Peyer's patch (tissue), 4 donors: ENCODE measurements around the gene ANKRD50.

ENCODE experiments used
- CTCF ChIP-seq, 6 experiments: fragments of 450-650 bp in 4 of 6; fragments of 200-600 bp in 2 of 6; sonication (generic) in 1 of 6; IDR thresholded peaks; one replicate each; pipeline ENCODE4 v1.5.1; 2017 to 2019; ENCODE audit warnings: antibody characterized with exemption in 6 of 6, mild to moderate bottlenecking in 3 of 6, moderate library complexity in 1 of 6
- POLR2A ChIP-seq, 2 donors: fragments of 450-650 bp; IDR thresholded peaks; one replicate each; pipeline ENCODE4 v1.5.1; 2017; ENCODE audit warnings: antibody characterized with exemption in 2 of 2, mild to moderate bottlenecking in 2 of 2, moderate library complexity in 2 of 2

GRCh38 chr4:124743711-124744110, 31.2 kb upstream of the ANKRD50 start:
- no peak for TF ChIP-seq CTCF (IDR thresholded peaks at IDR 0.05)
- TF ChIP-seq POLR2A (IDR thresholded peaks at IDR 0.05), result no peak
